HEK293 (cell line): ENCODE measurements around the gene MRPL51.

ENCODE experiments used
- CTCF ChIA-PET: fragments of 350-600 bp; formaldehyde crosslinking; extraction: SDS; loops from one replicate; lab custom pipeline; 2021; ENCODE audit warnings: antibody characterized with exemption; lab: Yijun Ruan, JAX
- POLR2A ChIA-PET: fragments of 300-600 bp; formaldehyde crosslinking; extraction: SDS; loops from one replicate; lab custom pipeline; 2020; ENCODE audit warnings: antibody characterized with exemption, inconsistent platforms; lab: Yijun Ruan, JAX
- H3K27ac ChIP-seq: fragments of 200-500 bp; sonication (Bioruptor generic); 2 replicates; pipeline ENCODE4 v1.5.1; 2014; ENCODE audit warnings: low read depth, low read length, control low read depth, inconsistent platforms; ENCODE audit errors: extremely low read depth
- H3K36me3 ChIP-seq, 2 experiments: fragments of 200-500 bp in 1 of 2; sonication (Bioruptor generic) in 1 of 2; 1 replicate in 1 of 2; 2 replicates in 1 of 2; pipeline ENCODE4 v1.5.1; 2014 to 2017; ENCODE audit warnings: inconsistent platforms in 2 of 2, low read length in 2 of 2; ENCODE audit not compliant: control insufficient read depth in 2 of 2, insufficient read depth in 1 of 2
- H3K4me1 ChIP-seq: fragments of 200-500 bp; sonication (Bioruptor generic); 2 replicates; pipeline ENCODE4 v1.5.1; 2014; ENCODE audit warnings: mild to moderate bottlenecking, low read length, inconsistent platforms; ENCODE audit not compliant: control insufficient read depth, insufficient read depth
- H3K4me3 ChIP-seq: 2 replicates; pipeline ENCODE4 v1.5.1; 2011; ENCODE audit warnings: low read depth, mild to moderate bottlenecking, control low read depth, low read length, moderate library complexity
- H3K9me3 ChIP-seq: fragments of 200-500 bp; sonication (Bioruptor generic); 2 replicates; pipeline ENCODE4 v1.5.1; 2014; ENCODE audit warnings: low read depth, low read length, inconsistent platforms; ENCODE audit not compliant: control insufficient read depth, insufficient read depth
- GLIS1 ChIP-seq: fragments of 450-650 bp; formaldehyde crosslinking; IDR thresholded peaks from 2 replicates; pipeline ENCODE4 v1.5.1; 2016; ENCODE audit warnings: missing biosample characterization, missing genetic modification characterization
- GLIS2 ChIP-seq: fragments of 450-650 bp; formaldehyde crosslinking; IDR thresholded peaks from 2 replicates; pipeline ENCODE4 v1.5.1; 2016; ENCODE audit warnings: missing biosample characterization, missing genetic modification characterization
- HOXA7 ChIP-seq: sonication (generic); formaldehyde crosslinking; IDR thresholded peaks from 2 replicates; pipeline ENCODE4 v1.8.1; 2022; ENCODE audit warnings: missing genetic modification reagents, borderline replicate concordance
- HOXC10 ChIP-seq: sonication (generic); formaldehyde crosslinking; IDR thresholded peaks from 2 replicates; pipeline ENCODE4 v1.8.1; 2023; ENCODE audit warnings: mild to moderate bottlenecking, missing genetic modification reagents
- KLF16 ChIP-seq: fragments of 450-650 bp; formaldehyde crosslinking; IDR thresholded peaks from 2 replicates; pipeline ENCODE4 v1.5.1; 2017; ENCODE audit warnings: missing biosample characterization, missing genetic modification characterization
- SP3 ChIP-seq: fragments of 450-650 bp; formaldehyde crosslinking; IDR thresholded peaks from 2 replicates; pipeline ENCODE4 v1.5.1; 2016; ENCODE audit warnings: missing biosample characterization, missing genetic modification characterization
- WT1 ChIP-seq: fragments of 450-650 bp; formaldehyde crosslinking; IDR thresholded peaks from 2 replicates; pipeline ENCODE4 v1.5.1; 2016; ENCODE audit warnings: missing biosample characterization, missing genetic modification characterization
- ZBTB7A ChIP-seq: fragments of 450-650 bp; formaldehyde crosslinking; IDR thresholded peaks from 2 replicates; pipeline ENCODE4 v1.5.1; 2016; ENCODE audit warnings: low read depth, missing biosample characterization, missing genetic modification characterization
- ZBTB8A ChIP-seq: fragments of 450-650 bp; formaldehyde crosslinking; IDR thresholded peaks from 2 replicates; pipeline ENCODE4 v1.5.1; 2016; ENCODE audit warnings: missing biosample characterization, missing genetic modification characterization
- ZNF140 ChIP-seq: fragments of 450-650 bp; formaldehyde crosslinking; IDR thresholded peaks from 2 replicates; pipeline ENCODE4 v1.5.1; 2016; ENCODE audit warnings: missing biosample characterization, missing genetic modification characterization
- ZNF146 ChIP-seq: fragments of 450-650 bp; formaldehyde crosslinking; IDR thresholded peaks from 2 replicates; pipeline ENCODE4 v1.5.1; 2016; ENCODE audit warnings: missing biosample characterization, missing genetic modification characterization
- ZNF24 ChIP-seq: fragments of 450-650 bp; formaldehyde crosslinking; IDR thresholded peaks from 2 replicates; pipeline ENCODE4 v1.5.1; 2016; ENCODE audit warnings: missing biosample characterization, missing genetic modification characterization
- ZNF280C ChIP-seq: fragments of 450-650 bp; formaldehyde crosslinking; IDR thresholded peaks from 2 replicates; pipeline ENCODE4 v1.5.1; 2016; ENCODE audit warnings: missing biosample characterization, missing genetic modification characterization
- ZNF311 ChIP-seq: fragments of 450-650 bp; formaldehyde crosslinking; IDR thresholded peaks from 2 replicates; pipeline ENCODE4 v1.5.1; 2017; ENCODE audit warnings: missing biosample characterization, missing genetic modification characterization, borderline replicate concordance
- ZNF416 ChIP-seq: fragments of 450-650 bp; formaldehyde crosslinking; IDR thresholded peaks from 2 replicates; pipeline ENCODE4 v1.5.1; 2016; ENCODE audit warnings: missing biosample characterization, missing genetic modification characterization
- ZNF514 ChIP-seq: fragments of 450-650 bp; formaldehyde crosslinking; IDR thresholded peaks from 2 replicates; pipeline ENCODE4 v1.5.1; 2016; ENCODE audit warnings: missing biosample characterization, missing genetic modification characterization
- ZNF596 ChIP-seq: fragments of 450-650 bp; IDR thresholded peaks from 2 replicates; pipeline ENCODE4 v1.5.0; 2018; ENCODE audit warnings: missing biosample characterization, mild to moderate bottlenecking, missing genetic modification characterization, moderate library complexity
- ZNF624 ChIP-seq: fragments of 450-650 bp; formaldehyde crosslinking; IDR thresholded peaks from 2 replicates; pipeline ENCODE4 v1.5.1; 2017; ENCODE audit warnings: missing biosample characterization, missing genetic modification characterization
- ZNF747 ChIP-seq: fragments of 450-650 bp; formaldehyde crosslinking; IDR thresholded peaks from 2 replicates; pipeline ENCODE4 v1.5.1; 2016; ENCODE audit warnings: missing biosample characterization, missing genetic modification characterization
- TF ChIP-seq, protein P1 (sequence below): fragments of 450-650 bp; formaldehyde crosslinking; IDR thresholded peaks from 2 replicates; pipeline ENCODE4 v1.5.1; 2016; ENCODE audit warnings: missing biosample characterization, missing genetic modification characterization
- TF ChIP-seq, protein P2 (sequence below): fragments of 450-650 bp; formaldehyde crosslinking; IDR thresholded peaks from 2 replicates; pipeline ENCODE4 v1.5.1; 2016; ENCODE audit warnings: missing biosample characterization, missing genetic modification characterization
- TF ChIP-seq, protein P3 (sequence below): fragments of 450-650 bp; formaldehyde crosslinking; IDR thresholded peaks from 2 replicates; pipeline ENCODE4 v1.5.1; 2016; ENCODE audit warnings: missing biosample characterization, missing genetic modification characterization

Gene MRPL51

DNA sequence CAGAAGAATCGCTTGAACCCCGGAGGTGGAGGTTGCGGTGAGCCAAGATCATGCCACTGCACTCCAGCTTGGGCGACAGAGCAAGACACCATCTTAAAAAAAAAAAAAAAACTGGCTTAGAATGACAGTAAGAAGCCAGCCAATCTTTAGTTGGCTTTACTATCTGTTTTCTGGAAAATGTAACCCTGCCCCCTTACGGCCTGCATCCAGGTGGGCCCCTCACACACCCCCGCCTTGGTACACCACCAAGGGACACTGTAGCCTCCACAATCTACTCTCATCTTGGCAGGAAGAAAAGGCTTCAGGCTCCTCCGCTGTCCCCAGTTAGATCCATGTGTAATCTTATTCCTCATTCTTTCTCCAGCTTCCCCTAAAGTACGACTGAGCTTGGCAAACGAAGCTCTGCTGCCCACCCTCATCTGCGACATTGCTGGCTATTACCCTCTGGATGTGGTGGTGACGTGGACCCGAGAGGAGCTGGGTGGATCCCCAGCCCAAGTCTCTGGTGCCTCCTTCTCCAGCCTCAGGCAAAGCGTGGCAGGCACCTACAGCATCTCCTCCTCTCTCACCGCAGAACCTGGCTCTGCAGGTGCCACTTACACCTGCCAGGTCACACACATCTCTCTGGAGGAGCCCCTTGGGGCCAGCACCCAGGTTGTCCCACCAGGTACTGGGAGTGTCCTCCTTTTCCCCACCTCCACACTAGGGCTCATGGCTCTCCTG, 34.6 kb downstream of the MRPL51 start (continued):
- TF ChIP-seq KLF16 (tag by site-specific recombination): no peak
- TF ChIP-seq, protein P1, sequence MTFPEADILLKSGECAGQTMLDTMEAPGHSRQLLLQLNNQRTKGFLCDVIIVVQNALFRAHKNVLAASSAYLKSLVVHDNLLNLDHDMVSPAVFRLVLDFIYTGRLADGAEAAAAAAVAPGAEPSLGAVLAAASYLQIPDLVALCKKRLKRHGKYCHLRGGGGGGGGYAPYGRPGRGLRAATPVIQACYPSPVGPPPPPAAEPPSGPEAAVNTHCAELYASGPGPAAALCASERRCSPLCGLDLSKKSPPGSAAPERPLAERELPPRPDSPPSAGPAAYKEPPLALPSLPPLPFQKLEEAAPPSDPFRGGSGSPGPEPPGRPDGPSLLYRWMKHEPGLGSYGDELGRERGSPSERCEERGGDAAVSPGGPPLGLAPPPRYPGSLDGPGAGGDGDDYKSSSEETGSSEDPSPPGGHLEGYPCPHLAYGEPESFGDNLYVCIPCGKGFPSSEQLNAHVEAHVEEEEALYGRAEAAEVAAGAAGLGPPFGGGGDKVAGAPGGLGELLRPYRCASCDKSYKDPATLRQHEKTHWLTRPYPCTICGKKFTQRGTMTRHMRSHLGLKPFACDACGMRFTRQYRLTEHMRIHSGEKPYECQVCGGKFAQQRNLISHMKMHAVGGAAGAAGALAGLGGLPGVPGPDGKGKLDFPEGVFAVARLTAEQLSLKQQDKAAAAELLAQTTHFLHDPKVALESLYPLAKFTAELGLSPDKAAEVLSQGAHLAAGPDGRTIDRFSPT (tag by site-specific recombination): no peak
- no peak for TF ChIP-seq ZNF24
- TF ChIP-seq ZNF416 (tag by site-specific recombination): no peak
- no peak for TF ChIP-seq SP3 (tag by site-specific recombination)
- no peak for TF ChIP-seq GLIS1 (tag by site-specific recombination)

- Histone ChIP-seq H3K27ac (no peak overlapping the region), H3K4me1 (no peaks in the 10 kb centered on the region), H3K36me3 (peaks cover 0 to 33% of the 10 kb centered on the region in 2 experiments; a peak in 1 of 3 replicates), H3K4me3 (no peak overlapping the region), H3K9me3 (no peaks in the 10 kb centered on the region)
- CTCF ChIA-PET: interaction anchor here (0.7 to 2.8 kb wide), 3 partner anchors 8 to 15 kb away, joined by 3 to 28 read pairs (median 4); no protein-coding TSS in a partner anchor
- TF ChIP-seq ZBTB8A (tag by site-specific recombination): no peak
- TF ChIP-seq HOXC10 (CRISPR knock-in tag): no peak
- no peak for TF ChIP-seq ZBTB7A (tag by site-specific recombination)
- TF ChIP-seq HOXA7 (CRISPR knock-in tag): no peak
- POLR2A ChIA-PET: interaction anchor here (0.9 to 1.9 kb wide), 2 partner anchors 9 to 13 kb away, joined by 3 to 8 read pairs; partner anchors contain the start of gene VAMP1
These were observed 35.7 kb downstream of the MRPL51 start for GRCh38 chr12:6457220-6457945.

DNA sequence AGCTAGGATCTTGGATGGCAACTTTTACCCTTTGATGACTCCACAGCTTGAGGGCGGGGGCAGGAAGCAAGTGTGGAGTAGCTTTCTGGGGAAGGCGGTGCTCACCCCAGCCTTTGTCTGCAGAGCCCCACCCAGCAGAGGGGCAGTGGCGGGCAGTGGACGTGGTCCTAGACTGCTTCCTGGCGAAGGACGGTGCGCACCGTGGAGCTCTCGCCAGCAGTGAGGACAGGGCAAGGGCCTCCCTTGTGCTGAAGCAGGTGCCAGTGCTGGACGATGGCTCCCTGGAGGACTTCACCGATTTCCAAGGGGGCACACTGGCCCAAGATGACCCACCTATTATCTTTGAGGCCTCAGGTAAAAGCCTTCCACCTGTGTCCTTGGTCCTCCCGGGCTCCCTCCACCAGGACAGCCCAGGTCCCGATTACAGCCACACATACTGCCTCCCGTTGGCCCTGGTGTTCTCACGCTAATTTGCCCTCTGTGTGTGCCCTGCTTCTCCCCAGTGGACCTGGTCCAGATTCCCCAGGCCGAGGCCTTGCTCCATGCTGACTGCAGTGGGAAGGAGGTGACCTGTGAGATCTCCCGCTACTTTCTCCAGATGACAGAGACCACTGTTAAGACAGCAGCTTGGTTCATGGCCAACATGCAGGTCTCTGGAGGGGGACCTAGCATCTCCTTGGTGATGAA, 40.0 kb downstream of the MRPL51 start:
- H3K36me3 ChIP-seq: peaks cover 0 to 3% of the 10 kb centered on the region in 2 experiments; a peak in 1 of 3 replicates
- no peaks in the 10 kb centered on the region for H3K9me3 ChIP-seq
- H3K27ac ChIP-seq: no peak overlapping the region
- H3K4me1 ChIP-seq: no peaks in the 10 kb centered on the region
- CTCF ChIA-PET: interaction anchor here (0.7 to 2.4 kb wide), 5 partner anchors 10 to 257 kb away, joined by 3 to 12 read pairs (median 3); no protein-coding TSS in a partner anchor
- no peak overlapping the region for H3K4me3 ChIP-seq
- POLR2A ChIA-PET: interaction anchor here (0.8 to 2.4 kb wide), 2 partner anchors 17 to 18 kb away, joined by 3 to 7 read pairs; partner anchors contain the start of gene VAMP1
- TF ChIP-seq ZNF311 (no peak), ZNF596 (no peak), ZNF146 (tag by site-specific recombination) (no peak), WT1 (tag by site-specific recombination) (no peak), ZNF140 (tag by site-specific recombination) (no peak), ZBTB8A (tag by site-specific recombination) (no peak), GLIS2 (no peak), ZNF747 (tag by site-specific recombination) (no peak), ZNF624 (tag by site-specific recombination) (no peak), HOXA7 (CRISPR knock-in tag) (no peak), ZNF280C (tag by site-specific recombination) (no peak), ZNF514 (tag by site-specific recombination) (no peak)
- TF ChIP-seq, protein P2, sequence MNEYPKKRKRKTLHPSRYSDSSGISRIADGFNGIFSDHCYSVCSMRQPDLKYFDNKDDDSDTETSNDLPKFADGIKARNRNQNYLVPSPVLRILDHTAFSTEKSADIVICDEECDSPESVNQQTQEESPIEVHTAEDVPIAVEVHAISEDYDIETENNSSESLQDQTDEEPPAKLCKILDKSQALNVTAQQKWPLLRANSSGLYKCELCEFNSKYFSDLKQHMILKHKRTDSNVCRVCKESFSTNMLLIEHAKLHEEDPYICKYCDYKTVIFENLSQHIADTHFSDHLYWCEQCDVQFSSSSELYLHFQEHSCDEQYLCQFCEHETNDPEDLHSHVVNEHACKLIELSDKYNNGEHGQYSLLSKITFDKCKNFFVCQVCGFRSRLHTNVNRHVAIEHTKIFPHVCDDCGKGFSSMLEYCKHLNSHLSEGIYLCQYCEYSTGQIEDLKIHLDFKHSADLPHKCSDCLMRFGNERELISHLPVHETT (tag by site-specific recombination): no peak
- TF ChIP-seq, protein P3, sequence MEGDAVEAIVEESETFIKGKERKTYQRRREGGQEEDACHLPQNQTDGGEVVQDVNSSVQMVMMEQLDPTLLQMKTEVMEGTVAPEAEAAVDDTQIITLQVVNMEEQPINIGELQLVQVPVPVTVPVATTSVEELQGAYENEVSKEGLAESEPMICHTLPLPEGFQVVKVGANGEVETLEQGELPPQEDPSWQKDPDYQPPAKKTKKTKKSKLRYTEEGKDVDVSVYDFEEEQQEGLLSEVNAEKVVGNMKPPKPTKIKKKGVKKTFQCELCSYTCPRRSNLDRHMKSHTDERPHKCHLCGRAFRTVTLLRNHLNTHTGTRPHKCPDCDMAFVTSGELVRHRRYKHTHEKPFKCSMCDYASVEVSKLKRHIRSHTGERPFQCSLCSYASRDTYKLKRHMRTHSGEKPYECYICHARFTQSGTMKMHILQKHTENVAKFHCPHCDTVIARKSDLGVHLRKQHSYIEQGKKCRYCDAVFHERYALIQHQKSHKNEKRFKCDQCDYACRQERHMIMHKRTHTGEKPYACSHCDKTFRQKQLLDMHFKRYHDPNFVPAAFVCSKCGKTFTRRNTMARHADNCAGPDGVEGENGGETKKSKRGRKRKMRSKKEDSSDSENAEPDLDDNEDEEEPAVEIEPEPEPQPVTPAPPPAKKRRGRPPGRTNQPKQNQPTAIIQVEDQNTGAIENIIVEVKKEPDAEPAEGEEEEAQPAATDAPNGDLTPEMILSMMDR (tag by site-specific recombination): no peak
